ENCODE results near the gene TMEM139. TPM values are rescaled to one million over a fixed set of nuclear protein-coding genes. Genes with fewer than 3 reads are reported as not detected.

The TMEM139 gene
- total RNA-seq, 4 donors from 2014 or later: 2.2 to 11.1 TPM; not detected in 2

DNA sequence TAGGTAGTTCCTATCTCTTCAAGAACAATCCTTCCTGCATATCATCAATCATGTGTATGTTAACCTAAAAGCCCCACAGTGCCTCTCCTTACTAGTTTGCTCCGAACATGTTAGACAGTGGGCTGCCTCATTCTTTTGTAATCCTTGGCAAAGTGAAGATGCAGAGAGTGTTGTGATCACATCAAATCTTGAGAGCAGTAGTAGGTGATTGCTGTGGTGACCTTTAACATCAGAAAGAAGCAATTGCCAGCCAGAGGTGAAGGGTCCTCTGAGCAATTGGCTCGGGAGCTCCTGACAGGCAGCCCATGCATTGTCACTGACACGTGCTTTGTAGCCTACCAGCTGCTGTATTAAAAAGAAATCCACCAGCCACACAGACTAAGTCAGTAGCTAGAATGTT, 41.1 kb upstream of the TMEM139 start:
- intact Hi-C loops (cut with DNase I; ENCODE audit: low total_unique reads): no loop called here
- H3K4me1 ChIP-seq: no peaks in the 10 kb centered on the region
- no peaks in the 10 kb centered on the region for H3K27me3 ChIP-seq
- no peaks in the 10 kb centered on the region for H3K36me3 ChIP-seq
- H3K9me3 ChIP-seq: no peaks in the 10 kb centered on the region
- no peak for DNase-seq
- TF ChIP-seq, protein P1, sequence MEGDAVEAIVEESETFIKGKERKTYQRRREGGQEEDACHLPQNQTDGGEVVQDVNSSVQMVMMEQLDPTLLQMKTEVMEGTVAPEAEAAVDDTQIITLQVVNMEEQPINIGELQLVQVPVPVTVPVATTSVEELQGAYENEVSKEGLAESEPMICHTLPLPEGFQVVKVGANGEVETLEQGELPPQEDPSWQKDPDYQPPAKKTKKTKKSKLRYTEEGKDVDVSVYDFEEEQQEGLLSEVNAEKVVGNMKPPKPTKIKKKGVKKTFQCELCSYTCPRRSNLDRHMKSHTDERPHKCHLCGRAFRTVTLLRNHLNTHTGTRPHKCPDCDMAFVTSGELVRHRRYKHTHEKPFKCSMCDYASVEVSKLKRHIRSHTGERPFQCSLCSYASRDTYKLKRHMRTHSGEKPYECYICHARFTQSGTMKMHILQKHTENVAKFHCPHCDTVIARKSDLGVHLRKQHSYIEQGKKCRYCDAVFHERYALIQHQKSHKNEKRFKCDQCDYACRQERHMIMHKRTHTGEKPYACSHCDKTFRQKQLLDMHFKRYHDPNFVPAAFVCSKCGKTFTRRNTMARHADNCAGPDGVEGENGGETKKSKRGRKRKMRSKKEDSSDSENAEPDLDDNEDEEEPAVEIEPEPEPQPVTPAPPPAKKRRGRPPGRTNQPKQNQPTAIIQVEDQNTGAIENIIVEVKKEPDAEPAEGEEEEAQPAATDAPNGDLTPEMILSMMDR (IDR thresholded peaks at IDR 0.05): no peak
- no peak for TF ChIP-seq POLR2A (IDR thresholded peaks at IDR 0.05)
- H3K27ac ChIP-seq: no peak overlapping the region
- no peak overlapping the region for H3K4me3 ChIP-seq

DNA sequence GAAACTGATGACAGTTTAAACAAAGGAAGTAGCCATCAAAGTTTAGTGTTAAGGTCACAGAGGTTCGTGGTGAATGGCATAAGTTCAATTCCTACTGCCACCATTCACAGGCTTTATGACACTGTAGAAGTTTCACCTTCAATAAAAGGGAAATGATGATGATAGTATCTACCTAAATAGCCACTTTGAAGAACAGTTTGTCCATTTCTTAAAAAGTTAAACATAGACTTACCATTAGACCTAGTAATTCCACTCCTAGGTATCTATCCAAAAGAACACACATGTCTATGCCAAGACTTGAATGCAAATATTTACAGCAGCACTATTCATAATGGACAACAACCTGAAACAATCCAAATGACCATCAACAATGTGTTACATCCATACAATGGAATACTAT, 40.4 kb upstream of the TMEM139 start:
- DNase-seq: no peak
- Histone ChIP-seq H3K36me3 (no peaks in the 10 kb centered on the region), H3K27ac (no peak overlapping the region), H3K4me1 (no peaks in the 10 kb centered on the region), H3K9me3 (no peaks in the 10 kb centered on the region), H3K27me3 (no peaks in the 10 kb centered on the region), H3K4me3 (no peak overlapping the region)
- no peak for TF ChIP-seq POLR2A (IDR thresholded peaks at IDR 0.05)
- intact Hi-C loops (cut with DNase I; ENCODE audit: low total_unique reads): no loop called here

DNA sequence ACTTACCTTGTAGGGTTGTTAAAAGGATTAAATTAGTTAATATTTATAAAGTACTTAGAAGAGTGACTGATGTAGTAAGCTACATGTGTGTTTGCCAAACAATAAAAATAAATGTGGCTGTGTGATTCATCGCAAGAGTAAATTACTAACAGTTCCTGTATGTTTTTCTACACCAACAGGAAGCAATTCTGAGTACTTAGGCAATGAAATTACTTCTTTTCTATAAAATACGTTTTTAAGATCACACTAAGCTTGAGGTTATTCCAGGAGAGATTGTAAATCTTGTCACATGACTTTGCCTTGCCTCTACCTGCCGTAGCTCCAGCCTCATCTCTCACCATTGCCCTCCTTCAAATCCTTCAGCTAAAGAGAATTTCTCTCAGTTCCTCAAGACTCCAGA, 39.6 kb upstream of the TMEM139 start:
- no peaks in the 10 kb centered on the region for H3K9me3 ChIP-seq
- no peaks in the 10 kb centered on the region for H3K4me1 ChIP-seq
- intact Hi-C loops (cut with DNase I; ENCODE audit: low total_unique reads): no loop called here
- DNase-seq: no peak
- H3K4me3 ChIP-seq: no peak overlapping the region
- no peak overlapping the region for H3K27ac ChIP-seq
- H3K36me3 ChIP-seq: no peaks in the 10 kb centered on the region
- no peak for TF ChIP-seq POLR2A (IDR thresholded peaks at IDR 0.05)
- TF ChIP-seq, protein P1 (IDR thresholded peaks at IDR 0.05): no peak
- no peaks in the 10 kb centered on the region for H3K27me3 ChIP-seq

DNA sequence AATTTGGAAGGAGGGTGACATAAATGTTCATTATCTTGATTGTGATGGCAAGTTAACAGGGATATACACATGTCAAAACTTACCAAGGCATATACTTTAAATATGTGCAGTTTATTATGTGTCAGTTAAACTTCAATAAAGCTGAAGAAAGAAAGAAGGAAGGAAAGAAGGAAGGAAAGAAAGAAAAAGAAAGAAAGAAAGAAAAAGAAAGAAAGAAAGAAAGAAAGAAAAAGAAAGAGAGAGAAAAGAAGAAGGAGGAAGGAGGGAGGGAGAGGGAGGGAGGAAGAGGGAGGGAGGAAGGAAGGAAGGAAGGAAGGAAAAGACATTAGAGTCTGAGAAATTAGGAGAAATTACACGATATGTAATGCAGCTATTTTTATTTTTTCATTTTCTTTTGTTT, 37.4 kb upstream of the TMEM139 start:
- intact Hi-C loops (cut with DNase I; ENCODE audit: low total_unique reads): no loop called here
- Histone ChIP-seq H3K36me3 (no peaks in the 10 kb centered on the region), H3K27me3 (no peaks in the 10 kb centered on the region), H3K4me3 (no peak overlapping the region), H3K27ac (no peak overlapping the region), H3K9me3 (no peaks in the 10 kb centered on the region), H3K4me1 (no peaks in the 10 kb centered on the region)
- no peak for DNase-seq
- TF ChIP-seq, protein P1 (IDR thresholded peaks at IDR 0.05): no peak
- no peak for TF ChIP-seq POLR2A (IDR thresholded peaks at IDR 0.05)

DNA sequence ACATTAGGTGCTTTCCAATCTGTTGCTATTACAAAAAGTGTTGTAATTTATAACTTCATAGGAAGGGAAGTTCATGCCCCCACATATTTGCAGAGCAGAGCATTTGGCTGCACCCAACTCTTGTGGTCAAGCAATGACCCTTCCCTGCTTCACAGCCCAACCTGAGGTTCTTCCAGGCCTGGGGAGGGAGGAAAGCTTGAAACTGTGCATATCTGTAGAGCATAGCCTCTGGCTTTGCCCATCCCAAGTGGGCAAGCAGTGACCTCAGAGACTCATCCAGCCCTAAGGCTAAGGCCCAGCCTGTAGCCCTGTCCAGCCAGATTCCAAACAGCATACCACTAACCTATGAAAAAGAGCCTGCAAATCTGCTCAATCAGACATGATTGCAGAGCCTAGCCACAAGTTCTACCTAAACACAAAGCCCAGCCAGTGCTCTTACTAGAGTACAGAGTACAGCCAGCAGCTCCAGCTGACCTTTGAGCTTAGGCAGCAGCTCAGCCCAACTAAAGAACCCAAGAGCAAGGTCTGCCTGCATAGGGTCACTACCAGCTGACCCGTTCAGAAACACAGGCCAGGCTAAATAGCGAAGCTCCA, 35.9 kb upstream of the TMEM139 start:
- Histone ChIP-seq H3K27ac (no peak overlapping the region), H3K27me3 (no peaks in the 10 kb centered on the region), H3K36me3 (no peaks in the 10 kb centered on the region), H3K4me1 (no peaks in the 10 kb centered on the region), H3K4me3 (no peak overlapping the region), H3K9me3 (no peaks in the 10 kb centered on the region)
- no peak for DNase-seq
- TF ChIP-seq, protein P1 (IDR thresholded peaks at IDR 0.05): no peak
- no peak for TF ChIP-seq POLR2A (IDR thresholded peaks at IDR 0.05)
- intact Hi-C loops (cut with DNase I; ENCODE audit: low total_unique reads): no loop called here

DNA sequence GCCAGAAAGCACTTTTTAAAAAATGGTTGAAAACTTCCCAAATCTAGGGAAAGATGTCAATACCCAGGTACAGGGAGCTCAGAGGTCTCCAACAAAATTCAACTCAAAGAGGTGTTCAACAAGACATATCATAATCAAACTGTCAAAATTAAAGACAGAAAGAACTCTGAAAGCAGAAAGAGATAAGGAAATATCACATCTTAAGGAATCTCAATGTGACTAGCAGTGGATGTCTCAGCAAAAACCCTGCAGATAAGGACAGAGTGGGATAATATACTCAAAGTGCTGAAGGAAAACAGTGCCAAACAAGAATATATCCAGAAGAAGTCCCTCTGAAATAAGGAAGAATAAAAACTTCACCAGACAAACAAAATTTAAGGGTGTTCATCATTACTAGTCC, 34.6 kb upstream of the TMEM139 start:
- intact Hi-C loops (cut with DNase I; ENCODE audit: low total_unique reads): no loop called here
- no peak for DNase-seq
- Histone ChIP-seq H3K9me3 (no peaks in the 10 kb centered on the region), H3K27me3 (no peaks in the 10 kb centered on the region), H3K4me1 (no peaks in the 10 kb centered on the region), H3K36me3 (no peaks in the 10 kb centered on the region), H3K27ac (no peak overlapping the region), H3K4me3 (no peak overlapping the region)
- TF ChIP-seq, protein P1 (IDR thresholded peaks at IDR 0.05): no peak
- TF ChIP-seq POLR2A (IDR thresholded peaks at IDR 0.05): no peak
